NCI-H526 treated with DMSO at 0.1 percent for 48 hours (cell line): ENCODE measurements around the gene IL17RD.

ENCODE experiments used
- DNase-seq: peaks from one replicate; lab custom pipeline; 2025; lab: John Stamatoyannopoulos, UW

IL17RD gene

DNA sequence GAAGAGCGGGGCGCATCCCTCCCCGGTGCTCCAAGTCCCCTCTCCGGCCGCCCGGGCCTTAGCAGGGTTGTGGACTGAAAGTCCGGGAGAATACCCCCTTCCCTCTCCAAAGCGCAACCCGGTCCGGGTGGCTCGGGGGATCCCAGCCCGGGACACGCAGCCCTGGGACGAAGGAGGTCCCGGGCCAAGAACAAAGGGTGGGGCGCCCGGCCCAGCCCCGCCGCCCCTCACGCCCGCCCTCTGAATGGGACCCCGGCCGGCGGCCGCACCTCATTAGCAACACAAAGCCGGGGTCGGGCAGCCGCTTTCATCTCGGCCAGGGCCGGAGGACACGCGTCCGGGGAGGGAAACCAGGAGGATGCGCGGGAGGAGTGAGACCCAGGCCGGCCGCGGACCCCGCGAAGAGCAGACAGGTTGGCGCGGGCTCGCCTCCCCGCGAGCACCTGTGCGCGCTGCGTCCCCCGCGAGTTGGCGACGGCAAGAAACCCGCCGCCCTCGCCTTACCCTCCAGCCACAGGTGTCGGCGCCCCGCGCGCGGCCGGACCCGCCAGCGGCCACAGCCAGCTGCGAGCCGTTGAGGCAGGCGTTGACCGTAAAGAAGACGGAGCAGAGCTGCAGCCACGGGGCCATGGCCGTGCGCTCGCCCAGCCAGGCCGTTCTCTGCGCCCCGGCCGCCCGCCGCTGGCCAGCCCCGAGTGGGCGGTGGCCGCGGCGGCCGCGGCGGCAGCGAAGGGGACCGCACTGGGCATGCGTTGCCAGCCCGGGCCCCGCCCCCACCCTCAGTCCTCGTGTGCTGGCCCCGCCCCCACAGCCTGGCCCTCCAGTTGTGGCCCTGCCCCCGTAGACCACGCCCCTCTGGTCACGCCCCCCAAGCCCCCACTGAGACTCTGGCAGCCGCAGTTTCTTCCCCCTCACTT, at the start of gene IL17RD:
IL17RD (minus strand) TSS at position 697 of the 917 bp plus-strand sequence; CDS start at position 630, 67 bp downstream.
- DNase-seq = peak; percentile 29

DNA sequence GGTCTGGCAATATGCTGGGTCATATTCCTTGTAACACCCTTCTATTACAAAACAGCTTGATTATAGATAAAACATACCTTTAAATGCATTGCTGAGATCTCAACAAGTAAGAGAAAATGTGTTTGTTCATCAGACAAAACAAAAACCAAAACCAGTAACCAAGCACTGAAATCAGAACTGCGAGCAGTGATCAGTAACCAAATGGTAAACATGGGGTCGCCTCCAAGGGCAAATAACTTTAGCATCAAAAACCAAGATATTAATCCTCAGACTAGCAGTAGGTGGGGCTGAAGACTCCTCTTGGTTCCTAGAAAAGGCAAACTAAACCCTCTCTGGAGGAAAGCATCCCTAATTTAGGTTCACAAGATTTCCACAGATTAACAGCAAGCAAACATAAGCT, 41.3 kb upstream of the IL17RD start:
- no peak for DNase-seq

- no peak for DNase-seq
Measured at GRCh38 chr3:57199895-57200297, 34.7 kb upstream of the IL17RD start, which contains the start of gene HESX1. Gene HESX1 (minus strand): TSS chr3:57199978. CDS start chr3:57199918, 60 bp downstream.

GRCh38 chr3:57194641-57195040, 29.5 kb upstream of the IL17RD start:
- DNase-seq = no peak

DNA sequence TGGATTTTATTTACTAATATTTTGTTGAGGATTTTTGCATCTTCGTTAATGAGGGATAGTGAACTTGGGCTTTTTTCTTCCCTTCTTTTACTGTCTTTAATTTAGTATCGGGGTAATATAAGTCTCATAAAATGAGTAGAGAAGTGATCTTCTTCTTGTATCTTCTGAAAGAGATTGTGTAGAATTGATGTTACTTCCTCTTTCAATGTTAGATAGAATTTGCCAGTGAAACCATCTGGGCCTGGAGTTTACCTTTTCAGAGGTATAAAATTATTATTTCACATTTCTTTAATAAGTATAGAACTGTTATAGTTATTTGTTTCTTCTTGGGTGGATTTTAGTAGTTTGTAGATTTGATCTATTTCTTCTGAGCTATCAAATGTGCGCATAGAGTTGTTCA, 26.9 kb upstream of the IL17RD start:
- no peak for DNase-seq

DNA sequence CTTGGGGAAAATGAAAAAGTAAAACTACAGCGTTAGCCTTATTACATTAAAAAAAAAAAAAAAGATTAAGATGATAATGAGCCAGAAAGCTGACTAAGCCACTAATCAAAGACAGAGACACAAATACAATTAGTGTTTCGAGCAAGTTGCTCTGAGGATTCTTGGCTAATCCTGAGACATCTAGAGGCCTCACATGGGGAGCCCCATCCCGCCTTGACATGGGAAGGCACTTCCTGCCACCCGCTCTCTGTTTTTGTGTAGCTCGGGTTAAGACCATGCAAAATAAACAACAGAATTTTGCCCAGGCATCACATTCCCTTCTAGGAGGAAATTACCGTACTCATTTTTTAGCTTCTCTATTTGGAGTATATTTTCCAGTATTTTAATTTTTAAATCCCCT, 19.4 kb upstream of the IL17RD start:
- no peak for DNase-seq

GRCh38 chr3:57179580-57180410, 14.6 kb upstream of the IL17RD start:
- DNase-seq = no peak

DNA sequence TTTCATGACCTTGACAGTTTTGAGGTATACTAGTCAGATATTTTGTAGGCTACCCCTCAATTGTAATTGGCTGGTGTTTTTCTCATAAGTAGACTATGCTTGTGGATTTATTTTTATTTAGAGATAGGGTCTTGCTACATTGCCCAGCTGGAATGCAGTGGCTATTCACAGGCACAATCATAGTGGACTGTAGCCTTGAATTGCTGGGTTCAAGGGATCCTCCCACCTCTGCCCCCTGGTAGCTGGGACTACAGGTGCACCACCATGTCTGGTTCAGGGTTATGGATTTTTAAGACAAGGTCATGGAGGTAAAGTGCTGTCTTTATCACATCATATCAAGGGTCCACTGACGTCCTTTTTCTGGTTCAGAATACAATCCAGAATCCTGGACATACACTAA, 10.9 kb upstream of the IL17RD start:
- no peak for DNase-seq

DNA sequence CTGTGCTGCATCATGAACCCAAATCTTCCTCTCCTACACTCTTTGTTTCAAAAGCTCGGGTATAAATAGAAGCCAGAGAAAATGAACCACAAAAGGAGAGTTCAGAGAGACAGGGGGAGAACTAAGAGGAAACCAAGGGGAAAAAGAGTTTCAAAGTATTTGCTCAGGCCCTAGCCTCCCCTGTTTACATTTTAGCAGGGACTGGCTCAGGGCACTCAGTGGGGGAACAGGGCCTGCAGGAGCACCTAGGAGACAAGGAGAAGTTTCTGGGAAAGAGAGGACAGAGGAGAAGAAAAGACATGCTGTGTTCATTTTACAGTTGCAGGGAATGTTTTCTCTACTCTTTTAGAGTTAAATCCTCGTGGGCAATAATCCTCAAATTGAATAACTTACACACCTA, 8.5 kb upstream of the IL17RD start:
- no peak for DNase-seq

DNA sequence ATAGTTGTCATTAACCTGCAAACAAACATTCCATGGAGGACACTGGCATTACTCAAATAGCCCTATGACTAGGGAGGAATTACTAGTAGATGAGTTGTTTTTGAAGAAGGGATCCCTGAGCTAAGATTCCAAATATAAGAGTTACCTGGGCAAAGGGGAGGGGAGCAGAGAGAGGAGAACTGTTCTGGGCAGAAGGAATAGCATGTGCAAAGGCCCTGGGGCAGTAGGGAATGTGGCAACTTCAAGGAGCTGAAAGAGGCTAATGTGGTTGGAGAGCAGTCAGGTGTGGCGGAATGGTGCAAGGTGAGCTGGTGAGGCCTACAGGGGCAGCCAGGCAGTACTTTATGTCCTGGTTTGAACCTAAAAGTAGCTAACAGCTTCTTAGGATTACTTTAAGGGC, 5.8 kb upstream of the IL17RD start:
- DNase-seq = no peak

GRCh38 chr3:57169872-57170623, 4.9 kb upstream of the IL17RD start:
- peak; percentile 44 for DNase-seq

DNA sequence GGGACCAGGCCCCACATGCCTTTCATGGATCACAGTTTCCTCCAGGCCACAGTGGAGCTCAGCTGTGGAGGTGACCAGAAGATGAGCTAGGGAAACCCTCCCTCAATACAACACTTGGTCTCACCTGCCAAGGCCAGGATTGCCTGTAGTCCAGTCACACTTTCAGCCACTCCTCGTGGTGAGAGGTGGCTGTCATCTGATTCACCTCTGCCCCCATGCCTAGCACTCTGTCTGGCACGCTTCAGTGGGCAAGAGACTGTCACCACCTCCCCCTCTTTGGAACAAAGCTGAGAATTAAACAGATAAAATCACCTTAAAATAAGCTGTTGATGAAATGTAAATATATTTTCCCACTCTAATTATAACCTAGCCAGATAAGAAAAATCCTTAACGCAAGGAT, 4.0 kb upstream of the IL17RD start:
- no peak for DNase-seq

DNA sequence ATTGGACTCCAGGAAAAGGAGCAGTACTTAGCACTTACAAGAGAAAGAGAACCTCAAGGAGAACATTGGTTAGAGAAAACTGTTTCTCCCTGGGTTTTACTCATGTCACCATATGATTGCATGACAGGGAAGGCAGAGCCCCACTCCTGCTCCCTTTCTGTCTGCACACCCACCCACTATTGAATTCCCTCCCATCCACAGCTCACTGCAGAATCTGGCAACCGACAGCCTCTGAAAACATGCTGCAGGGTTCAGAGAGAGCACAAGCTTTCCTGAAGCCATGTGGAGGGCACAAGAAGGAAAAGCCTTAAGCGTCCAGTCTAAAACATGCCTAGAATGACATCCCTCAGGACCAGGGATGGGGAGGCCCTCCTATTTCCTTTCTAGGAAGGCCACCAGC, 3.0 kb upstream of the IL17RD start:
- DNase-seq = no peak

- no peak for DNase-seq
Measured at GRCh38 chr3:57166660-57167059, 1.5 kb upstream of the IL17RD start.

GRCh38 chr3:57165641-57166040, 488 bp upstream of the IL17RD start:
- DNase-seq = no peak

GRCh38 chr3:57164217-57164656, 916 bp downstream of the IL17RD start:
- DNase-seq = no peak

DNA sequence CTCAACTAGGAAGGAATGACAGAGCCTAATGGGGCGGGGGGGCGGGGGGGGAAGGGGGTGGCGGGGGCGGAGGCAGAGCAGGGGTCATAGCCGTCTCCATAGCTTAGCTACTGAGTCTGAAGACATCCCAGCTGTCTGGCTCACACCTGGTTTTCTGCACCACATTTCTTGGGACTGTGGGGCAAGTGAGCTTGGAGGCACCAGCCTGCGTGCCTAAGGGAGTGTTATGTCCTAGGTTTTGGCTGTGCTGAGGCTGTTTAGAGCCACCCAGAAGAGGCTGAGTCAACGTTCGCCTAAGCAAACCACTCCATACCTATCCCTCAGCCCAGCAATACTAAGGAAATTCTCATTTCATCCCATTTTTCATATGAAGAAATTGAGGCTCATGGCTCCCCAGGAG, 1.4 kb downstream of the IL17RD start:
- no peak for DNase-seq

GRCh38 chr3:57161915-57162314, 3.2 kb downstream of the IL17RD start:
- DNase-seq = no peak

DNA sequence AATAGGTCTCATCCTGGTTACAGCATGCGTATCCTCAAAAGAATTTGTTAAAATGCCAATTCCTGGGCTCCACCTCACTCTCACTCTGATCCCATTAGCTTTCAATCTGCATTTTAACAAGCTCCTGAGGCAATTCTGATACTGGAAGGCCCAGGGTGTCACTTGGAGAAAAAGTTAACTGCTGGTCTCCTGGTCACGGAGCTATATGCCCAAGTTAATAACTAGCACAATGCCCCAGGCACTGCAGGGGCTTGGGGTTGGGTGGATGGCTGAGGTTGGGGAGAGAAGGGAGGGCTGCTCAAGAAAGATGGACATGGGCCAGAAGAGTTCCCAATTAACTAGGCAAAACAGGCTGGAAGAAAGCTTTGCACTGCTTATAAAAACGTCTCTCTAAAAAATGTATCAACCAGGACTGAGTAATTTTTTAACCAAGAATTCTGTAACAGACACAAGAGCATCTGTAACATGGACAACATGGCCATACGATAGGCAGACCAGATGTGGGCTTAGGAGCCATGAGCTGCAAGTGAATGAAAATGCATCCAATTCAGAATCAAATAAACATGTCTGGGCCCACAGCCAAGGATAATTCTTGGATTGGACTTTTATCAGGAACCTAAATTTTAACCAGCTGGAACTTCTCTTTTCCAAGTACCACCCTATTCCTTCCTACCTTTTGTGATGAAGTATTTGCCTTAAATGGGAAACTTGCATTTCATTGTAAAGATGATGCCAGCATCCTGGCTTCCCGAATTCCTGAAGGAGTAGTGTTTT, 4.2 kb downstream of the IL17RD start:
- DNase-seq = no peak

DNA sequence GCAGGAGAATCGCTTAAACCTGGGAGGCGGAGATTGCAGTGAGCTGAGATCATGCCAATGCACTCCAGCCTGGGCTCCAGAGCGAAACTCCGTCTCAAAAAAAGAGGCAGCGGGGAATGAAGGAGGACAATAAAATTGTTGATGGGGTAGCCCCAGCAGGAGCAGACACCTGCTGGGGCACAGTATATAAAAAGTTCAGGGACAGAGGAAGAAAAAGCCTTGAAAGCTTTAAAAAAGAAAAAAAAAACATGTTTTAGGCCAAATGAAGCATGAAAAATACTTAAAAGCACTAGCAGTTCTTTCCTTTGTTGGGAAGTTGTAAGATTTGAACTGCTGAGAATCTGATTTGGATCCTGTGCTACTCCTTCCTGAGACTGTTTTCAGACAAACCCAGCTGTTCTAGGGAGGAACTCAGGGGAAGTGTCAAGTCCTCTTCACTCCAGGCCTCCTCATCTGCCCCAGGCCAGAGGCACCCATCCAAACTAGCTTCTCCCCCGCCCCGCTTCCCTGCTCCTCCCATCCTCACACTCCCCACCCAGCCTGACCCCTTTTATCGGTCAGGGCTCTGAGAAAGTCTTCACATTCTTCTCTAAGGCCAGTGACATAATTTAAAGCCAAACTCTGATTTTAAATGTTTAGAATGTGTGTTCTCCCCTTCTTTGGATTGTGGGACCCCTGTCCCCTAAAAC, 4.9 kb downstream of the IL17RD start:
- no peak for DNase-seq
